Measurements from ENCODE around the gene IMP4.
A peak's percentile ranks its signal among the peaks of the same experiment; 100 is the strongest.
"Not testable (repeated sequence)": the region's sequence is repeated elsewhere in the genome, so short reads cannot be mapped to it uniquely, and the experiment has no call there.

The IMP4 gene, protein sequence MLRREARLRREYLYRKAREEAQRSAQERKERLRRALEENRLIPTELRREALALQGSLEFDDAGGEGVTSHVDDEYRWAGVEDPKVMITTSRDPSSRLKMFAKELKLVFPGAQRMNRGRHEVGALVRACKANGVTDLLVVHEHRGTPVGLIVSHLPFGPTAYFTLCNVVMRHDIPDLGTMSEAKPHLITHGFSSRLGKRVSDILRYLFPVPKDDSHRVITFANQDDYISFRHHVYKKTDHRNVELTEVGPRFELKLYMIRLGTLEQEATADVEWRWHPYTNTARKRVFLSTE

DNA sequence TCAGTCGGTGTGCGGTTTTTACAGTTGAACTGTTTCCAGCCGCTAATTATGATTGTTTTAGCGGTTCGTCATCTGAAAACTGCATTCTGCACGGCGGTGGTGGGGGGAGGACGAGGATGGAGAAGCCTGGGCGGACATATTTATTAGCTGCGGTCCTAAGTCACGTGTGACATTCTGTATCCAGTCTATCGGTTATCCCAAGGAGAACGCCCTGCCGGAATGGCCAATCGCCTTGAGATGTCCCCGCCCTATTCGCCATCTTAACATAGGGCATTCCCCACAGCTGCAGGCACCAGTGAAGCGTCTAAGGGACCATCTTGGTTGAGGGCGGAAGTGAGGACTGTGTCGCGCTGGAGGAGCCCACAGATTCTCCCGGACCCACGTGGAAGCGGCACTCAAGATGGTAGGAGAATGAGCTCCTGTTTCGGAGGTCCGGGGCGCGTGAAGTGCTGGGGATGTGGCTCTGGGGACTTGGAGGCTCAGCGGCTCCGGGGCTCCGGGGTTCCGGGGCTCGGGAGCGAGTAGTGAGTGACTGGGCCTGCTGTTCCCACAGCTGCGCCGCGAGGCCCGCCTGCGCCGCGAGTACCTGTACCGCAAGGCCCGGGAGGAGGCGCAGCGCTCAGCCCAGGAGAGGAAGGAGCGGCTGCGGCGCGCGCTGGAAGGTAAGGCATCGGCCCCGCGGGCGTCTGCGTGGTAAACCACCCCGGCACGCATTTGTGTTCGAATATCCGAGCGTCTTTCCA, at the start of gene IMP4:
TSS of gene IMP4 (plus strand) at position 365 of the 743 bp plus-strand sequence. CDS start at position 401, 36 bp downstream.
- peak; percentile 80 for DNase-seq

DNA sequence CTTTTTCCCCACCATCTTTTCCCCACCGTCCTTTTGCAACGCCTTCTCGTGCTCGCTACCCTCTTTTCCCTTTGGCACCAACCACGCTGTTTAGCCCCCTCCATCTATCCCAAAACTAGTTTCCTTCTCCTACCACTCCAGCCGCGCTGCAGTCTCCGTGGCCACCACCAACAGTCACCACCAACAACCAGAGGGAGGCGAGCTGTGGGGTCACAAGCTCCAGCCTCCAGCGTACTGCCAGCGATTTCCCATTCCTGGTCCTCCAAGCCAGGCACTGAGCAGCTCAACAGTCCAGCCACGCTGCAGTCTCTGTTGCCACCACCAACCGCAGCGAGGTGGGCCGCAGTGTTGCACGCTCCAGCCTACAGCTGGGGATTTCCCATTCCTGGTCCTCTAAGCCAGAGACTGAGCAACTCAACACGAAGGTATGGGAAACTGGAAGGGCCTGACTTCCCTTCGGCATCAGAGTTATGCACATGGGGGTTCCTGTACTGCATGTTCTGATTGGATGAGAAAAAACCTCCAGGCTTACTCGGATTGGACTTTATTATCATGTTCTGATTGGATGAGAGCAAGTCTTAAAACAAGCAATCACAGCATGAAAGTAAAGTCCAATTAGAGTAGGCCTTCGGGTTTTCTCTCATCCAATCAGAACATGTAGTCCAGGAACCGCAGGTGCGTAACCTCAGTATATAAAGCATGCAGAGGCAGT, 42.3 kb upstream of the IMP4 start:
- DNase-seq: no peak

DNA sequence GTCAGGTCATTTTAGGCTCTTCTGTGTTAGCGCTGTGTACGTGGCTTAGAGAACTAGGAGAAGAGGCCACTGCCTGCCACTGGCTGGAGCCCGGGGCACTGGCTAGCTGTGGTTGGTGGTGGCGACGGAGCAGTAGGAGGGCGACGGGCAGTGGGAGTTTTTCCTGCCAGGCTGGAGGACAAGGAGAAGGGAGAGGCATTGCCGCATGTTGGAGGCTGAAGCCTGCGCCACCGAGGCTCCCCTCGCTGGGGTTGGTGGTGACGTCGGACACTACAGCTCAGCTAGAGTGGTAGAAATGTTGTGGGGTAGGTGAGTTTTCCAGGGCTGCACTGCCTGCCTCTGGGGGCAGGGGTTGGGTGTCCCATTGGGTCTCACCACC, 41.7 kb upstream of the IMP4 start:
- DNase-seq: no peak

DNA sequence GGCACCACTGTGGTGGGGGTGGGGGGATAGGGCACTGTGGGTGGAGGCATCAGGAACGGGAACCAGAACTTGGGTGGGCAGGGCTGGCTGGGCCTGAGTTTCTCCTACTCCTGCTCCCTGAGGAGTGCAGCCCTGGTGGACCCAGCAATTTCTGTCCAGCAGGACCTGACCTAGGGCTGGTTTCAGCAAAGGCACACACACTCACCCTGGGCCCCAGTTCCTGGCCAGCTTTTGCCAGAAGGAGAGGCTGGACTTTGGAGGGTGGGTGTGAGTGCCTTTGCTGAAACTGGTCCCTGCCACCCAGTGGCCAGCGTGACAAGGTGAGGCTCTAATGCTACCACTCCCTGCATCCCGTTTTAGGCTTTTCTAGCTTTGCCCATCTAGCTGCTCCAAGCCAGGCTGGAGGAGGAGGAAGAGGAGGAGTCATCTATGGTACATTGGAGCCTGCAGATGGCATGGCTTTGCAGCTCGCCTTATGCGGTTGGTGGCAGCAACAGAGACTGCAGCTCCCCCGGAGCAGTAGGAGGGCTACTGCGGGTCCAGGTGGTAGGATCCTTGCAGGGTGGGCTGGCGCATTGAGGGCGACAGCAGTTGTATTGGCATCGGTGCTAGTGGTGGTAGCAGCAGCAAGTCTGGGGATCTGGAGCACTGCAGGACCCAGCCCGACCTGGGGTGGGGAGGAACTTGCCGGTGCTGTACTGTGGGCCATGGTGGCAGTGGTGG, 40.4 kb upstream of the IMP4 start:
- DNase-seq: no peak

DNA sequence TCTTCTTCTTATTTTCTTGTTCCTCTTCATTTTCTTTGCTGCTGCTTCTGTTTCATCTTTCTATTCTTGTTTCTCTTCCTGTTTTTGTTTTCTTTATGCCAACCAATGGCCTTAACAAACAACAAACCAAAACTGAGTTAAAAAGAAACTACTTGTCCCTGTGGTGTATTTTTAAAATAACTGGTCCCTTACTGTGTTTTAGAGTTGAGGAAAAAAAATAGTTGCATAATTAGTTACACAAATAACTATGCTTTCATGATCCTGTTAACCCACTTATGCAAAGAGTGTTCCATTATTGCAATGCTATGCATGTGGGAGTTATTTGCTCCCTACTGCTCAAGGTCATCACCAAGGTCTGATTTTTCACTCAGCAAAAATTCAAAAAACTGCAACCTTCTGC, 39.5 kb upstream of the IMP4 start:
- no peak for DNase-seq

DNA sequence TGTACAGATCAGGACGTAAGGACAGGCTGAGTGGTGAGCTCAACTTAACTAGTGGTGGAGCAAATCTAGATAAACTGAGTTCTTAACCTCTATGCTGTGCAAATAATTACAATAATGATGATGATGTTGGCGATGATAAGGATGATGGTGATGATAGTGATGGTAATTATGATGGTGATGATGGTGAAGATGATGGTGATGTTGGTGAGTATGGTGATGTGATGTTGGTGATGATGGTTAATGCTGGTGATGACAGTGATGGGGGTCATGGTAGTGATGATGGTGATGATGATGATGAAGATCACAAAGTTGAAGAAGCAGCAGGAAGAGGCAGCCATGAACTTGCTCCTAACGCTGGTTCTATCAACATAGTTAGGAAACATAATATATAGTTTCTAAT, 38.0 kb upstream of the IMP4 start:
- DNase-seq: no peak

DNA sequence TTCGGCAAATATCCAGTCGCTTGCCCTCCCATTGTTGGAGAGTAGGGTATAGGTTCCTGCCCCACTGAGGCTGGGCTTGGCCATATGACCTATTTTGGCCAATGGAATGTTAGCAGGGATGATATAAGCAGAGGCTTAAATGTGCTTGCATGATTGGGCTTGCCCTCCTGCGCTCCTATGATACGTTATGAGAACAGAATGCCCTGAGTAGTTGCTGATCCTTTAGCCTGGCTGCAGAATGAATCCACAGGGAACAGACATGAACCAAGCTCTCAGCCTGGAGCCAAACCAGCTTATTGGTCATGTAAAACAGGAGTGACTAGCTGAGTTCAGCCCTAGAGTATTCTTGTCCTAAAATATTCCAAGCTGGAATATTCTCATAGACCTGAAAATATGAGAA, 34.8 kb upstream of the IMP4 start:
- DNase-seq: no peak

DNA sequence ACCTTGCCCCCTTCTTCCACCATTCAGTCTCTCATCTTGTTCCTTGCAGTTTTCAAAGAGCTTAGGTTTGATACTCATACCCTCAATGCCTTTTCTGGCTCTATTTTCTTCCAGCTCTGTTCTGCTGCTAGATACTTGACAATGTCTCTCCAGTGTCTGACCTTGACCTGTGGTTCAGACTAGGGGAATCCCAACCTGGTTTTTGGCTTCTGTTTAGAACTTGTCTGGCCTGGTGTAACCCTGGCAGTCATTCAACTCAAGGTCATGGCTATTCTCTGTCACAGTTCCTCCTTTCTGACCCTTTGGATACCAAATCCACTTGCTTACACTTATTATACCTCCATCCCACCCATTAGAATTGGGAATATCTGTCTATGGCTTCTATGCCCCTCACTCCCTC, 31.8 kb upstream of the IMP4 start:
- DNase-seq: no peak

DNA sequence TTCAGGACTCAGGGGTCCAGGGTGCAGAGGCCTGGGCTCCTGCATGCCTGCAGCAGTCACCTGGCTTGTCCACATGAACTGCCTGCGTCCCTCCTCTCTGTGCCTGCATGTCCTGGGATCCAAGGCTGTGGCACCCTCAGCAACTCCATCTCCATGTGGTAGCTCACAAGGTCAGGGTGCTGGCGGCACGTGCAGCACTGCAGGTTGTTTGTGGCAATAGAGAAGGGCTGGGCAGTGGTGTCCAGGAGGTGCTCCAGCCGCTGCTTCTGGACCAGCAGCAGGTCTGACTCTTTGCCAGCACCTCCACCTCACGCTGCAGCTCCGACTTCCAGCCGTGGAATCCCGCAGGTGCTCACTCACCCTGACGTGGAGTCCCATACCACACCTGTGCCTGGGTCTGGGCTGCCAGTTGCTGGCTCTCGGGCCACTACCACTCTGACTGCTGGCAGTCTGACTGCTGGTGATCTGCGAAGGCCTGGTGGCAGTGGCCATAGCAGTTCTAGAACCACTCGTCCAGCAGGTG, 28.8 kb upstream of the IMP4 start:
- no peak for DNase-seq

DNA sequence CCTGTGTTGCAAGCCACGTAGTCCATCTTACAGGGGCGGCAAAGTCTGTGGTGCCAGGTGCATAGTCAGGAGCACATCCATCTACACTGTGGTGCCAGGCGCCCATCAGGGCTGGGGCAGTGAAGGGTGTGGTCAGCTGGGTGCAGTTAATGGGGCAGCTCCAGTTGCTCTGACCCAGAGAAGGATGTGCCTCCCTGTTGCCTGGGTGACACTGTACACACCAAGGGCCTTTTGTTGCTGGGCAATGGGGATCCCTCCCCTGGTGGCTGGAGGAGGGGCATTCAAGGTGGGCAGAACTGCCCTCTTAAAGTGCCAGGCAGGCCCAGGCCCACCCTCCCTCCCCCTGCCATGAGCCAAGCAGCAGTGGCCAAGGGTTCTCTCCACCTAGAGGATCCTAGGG, 28.3 kb upstream of the IMP4 start:
- no peak for DNase-seq

DNA sequence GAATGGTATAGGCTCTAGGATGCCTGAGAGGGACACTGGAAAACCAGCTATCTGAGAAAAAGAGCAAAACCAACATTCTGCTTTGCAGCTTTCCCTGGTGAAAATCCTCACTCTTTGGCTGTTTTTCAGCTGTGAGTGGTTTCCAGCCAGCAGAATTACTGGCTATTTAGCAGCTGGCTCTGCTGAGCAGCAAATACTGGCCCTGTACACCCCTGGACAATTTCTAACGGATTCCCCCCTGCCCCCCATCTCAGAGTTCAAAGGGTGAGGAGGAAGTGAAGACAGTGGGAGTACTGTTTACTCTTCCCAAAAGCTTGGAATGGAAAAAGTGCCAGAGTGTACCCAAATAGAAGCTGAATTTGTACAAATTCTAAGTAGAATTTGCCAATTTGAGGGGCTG, 26.1 kb upstream of the IMP4 start:
- DNase-seq: no peak

DNA sequence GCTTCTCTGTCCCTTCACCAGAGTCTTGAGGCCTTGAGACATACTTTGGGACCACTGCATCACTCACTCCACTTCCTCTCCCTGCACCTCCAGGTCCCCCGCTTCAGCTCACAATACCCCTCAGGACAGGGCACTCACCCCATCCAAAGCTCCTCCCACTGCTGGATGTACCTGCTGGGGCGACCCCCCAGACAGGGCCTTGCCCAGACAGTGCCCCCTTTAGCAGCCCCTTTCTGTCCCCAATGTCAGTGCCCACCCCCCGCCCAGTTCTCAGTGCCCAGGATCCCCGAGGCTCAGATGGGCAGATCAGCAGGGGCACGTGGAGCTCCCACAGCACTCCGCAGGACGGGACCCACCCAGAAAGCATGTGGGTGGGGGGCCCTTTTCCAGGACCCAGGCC, 23.8 kb upstream of the IMP4 start:
- no peak for DNase-seq

DNA sequence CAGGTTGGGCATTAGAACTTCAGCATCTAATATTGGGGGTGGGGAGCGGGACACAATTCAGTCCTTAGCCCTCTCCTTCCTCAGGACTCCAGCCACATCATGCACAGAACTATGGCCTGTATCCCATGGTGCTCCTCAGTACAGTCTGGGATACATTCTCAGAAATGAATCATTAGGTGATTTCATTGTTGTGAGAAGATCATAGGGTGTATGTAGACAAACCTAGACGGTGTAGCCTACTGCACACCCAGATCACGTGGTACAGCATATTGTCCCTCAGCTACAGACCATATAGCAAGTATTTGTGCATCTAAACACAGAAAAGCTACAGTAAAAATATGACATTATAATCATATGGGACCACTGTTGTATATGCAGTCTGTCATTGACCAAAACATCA, 23.2 kb upstream of the IMP4 start:
- DNase-seq: no peak

DNA sequence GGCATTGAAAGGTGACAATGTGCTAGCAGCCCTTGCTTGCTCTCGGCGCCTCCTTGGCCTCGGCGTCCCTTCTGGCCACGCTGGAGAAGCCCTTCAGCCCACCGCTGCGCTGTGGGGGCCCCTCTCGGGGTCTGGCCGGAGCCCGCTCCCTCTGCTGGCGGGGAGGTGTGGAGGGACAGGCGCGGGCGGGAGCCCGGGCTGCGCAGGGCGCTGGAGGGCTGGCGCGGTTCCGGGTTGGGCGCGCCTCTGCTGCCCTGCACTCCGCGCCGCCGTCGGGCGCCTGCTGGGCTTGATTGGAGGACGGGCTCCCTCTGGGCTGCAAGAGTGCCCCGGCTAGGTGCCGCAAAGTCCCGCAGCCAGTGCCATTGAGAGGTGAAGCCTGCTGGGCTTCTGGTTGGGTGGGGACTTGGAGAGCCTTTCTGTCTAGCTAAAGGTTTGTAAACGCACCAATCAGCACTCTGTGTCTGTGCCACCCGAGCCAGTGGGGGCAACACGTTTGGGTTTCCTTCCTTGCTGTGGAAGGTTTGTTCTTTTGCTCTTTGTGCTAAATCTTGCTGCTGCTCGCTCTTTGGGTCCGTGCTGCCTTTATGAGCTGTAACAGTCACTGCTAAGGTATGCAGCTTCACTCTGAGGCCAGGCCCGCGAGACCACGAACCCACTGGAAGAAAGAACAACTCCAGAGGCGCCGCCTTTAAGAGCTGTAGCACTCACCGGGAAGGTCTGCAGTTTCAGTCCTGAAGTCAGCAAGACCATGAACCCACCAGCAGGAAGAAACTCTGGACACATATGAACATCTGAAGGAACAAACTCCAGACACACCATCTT, 14.8 kb upstream of the IMP4 start:
- no peak for DNase-seq

DNA sequence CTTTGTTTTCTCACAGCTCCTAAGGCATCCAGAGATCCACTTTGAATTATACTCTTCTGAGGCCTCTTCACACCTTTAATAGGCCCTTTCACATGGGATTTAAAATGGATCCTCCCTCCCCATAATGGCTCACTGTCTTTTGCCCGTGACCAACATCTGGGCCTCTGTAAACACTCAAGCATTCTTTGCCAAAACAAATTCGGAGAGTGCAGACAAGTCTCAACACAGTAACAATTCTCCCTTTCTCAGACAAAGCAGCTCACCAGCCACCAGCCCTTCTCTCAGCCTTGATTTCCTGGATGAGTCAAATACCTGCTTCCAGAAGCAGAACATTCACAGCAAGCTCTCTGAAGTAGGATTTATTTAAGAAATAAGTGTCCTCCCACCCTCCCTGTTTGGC, 14.0 kb upstream of the IMP4 start:
- DNase-seq: peak; percentile 55

DNA sequence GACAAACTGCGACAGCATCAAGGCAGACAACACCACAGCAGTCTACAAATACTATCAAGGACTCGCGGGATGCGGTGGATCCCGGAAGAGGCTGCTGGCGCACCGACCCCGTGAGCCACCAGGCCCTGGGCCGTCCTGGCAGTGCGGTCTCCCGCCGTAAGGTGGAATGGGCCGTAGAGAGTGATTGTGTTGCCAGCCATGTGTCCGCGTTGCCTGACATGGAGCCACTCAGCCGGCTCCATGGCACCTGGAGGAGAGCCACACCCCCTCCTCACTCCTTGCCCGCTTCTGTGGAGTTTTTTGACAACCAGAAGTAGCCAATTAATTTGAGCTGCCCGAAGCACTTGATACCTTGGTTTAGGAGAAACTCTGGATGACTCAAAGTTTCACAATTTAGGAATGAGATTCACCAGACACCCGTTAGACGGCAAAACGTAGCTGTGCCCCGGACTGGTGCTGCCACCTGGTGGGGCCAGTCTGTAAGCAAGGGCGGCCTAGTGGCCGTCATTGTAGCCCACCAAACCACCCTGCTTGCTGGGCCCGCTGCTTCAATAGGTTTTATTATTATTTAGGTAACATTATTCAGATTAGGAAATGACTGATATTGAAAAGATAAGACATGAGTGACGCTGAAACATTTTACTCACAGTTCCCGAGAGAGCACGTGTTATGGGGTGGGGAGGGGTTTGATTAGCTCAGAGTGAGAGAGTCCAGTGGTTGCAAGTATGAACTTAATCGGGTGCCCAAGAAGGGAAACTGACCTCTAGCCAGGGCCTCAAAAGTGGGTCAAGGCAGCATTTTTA, 10.2 kb upstream of the IMP4 start:
- DNase-seq: no peak

DNA sequence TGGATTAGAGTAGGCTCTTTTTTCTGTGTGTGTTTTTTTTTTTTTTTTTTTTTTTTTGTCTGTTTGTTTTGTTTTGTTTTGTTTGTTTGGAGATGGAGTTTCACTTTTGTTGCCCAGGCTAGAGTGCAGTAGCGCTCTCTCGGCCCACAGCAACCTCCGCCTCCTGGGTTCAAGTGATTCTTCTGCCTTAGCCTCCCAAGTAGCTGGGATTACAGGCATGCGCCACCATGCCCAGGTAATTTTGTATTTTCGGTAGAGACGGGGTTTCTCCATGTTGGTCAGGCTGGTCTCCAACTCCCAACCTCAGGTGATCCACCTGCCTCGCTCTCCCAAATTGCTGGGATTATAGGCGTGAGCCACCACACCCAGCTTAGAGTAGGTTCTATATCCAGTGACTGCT, 9.4 kb upstream of the IMP4 start:
- not testable (repeated sequence) for DNase-seq

DNA sequence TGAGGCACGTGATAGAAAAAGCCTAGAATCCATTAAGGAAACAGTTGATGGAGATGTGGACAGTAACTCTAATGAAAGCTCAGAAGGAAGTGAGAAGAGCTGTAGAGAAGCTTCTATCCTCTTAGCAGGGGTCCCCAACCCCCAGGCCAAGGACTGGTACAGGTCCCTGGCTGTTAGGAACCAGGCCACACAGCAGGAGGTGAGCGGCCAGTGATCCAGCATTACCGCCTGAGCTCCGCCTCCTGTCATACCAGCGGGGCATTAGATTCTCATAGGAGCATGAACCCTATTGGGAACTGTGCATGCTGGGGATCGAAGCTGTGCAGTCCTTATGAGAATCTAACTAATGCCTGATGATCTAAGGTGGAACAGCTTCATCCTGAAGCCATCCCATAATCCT, 8.7 kb upstream of the IMP4 start:
- no peak for DNase-seq

DNA sequence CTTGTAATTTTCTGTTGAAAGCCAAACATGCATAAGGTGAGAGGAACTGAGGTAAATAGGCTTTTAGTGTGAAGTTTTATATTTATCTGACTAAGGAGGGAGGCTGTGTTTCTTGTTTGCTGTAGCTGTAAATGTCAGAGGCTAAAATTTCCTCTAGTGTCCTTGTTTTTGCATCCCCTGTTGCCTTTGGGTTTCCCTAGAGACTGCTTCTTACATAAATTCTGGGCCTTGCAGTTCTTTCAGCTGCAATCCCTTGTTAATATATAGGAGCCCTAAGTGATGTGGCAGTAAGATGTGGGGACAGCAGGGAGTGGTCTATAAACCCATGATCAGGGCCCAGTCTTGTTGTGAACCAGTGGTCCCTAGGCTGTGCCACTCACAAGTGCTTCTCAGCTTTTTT, 7.5 kb upstream of the IMP4 start:
- no peak for DNase-seq

DNA sequence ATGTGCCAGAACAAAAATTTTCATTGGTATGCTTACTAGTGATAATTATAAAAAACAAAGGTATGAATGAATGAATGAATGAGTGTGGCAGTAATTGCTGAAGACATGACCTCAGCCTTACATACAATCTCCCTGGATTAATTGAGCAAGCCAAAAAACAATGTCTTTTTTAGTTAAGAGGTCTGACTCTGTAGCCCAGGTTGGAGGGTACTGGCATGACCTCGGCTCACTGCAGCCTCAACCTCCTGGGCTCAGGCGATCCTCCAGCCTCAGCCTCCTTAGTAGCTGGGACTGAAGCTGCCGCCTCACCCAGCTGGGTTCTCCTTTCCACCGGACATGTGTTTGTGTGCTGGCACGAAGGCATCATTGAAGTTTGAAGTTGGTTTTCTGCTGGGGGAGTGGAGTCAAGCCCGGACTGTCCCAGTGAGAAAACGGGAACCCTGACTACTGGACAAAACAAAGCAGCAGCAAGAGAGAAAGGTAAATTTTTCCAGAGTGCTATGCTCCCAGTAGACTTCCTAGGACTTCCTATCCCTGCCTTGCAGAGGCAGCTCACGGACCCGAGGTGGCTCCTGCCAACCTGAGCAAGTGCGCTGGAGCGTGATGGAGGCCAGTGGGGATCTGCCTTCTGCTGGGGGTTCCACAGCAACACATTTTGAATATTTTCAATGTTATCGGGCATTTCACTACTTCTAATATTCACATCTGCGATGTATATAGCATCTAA, 6.4 kb upstream of the IMP4 start:
- no peak for DNase-seq
